Measurements from ENCODE around the gene BUD23. TPM values are rescaled to one million over a fixed set of nuclear protein-coding genes. Genes with fewer than 3 reads are reported as not detected.

Gene BUD23
- total and polyA plus RNA-seq, 9 of the 15 experiments (the other 6 are each of a cell fraction or from before 2014, with no cell fraction given): 79.5 to 270 (median 150) TPM

- TF ChIP-seq ZBTB49 (CRISPR knock-in tag; IDR thresholded peaks at IDR 0.05; ENCODE audit: borderline replicate concordance): no peak
- no peak for TF ChIP-seq SRF (CRISPR knock-in tag; IDR thresholded peaks at IDR 0.05)
- TF ChIP-seq EP300 (IDR thresholded peaks at IDR 0.05; ENCODE audit: low read length): peak; percentile 37; the same call in 1 of the 2 replicates
- TF ChIP-seq ZC3H8 (IDR thresholded peaks at IDR 0.05): no peak
- TF ChIP-seq TCFL5 (CRISPR knock-in tag; conservative IDR thresholded peaks at IDR 0.05): no peak
- no peak for TF ChIP-seq NFRKB (IDR thresholded peaks at IDR 0.05; ENCODE audit: low read depth)
- TF ChIP-seq MEIS2 (IDR thresholded peaks at IDR 0.05; ENCODE audit: partially characterized antibody): peak; percentile 56
- no peak for TF ChIP-seq RBM22 (IDR thresholded peaks at IDR 0.05; ENCODE audit: low read depth, low read length, poor library complexity, severe bottlenecking)
- no peak for TF ChIP-seq FOXP1 (CRISPR knock-in tag; IDR thresholded peaks at IDR 0.05)
- TF ChIP-seq SAP30 (IDR thresholded peaks at IDR 0.05; ENCODE audit: borderline replicate concordance, insufficient read depth, low read depth, low read length, poor library complexity, severe bottlenecking): no peak
- TF ChIP-seq ARID2 (IDR thresholded peaks at IDR 0.05): peak; percentile 22; the same call in 1 of the 2 replicates
- TF ChIP-seq CREB3 (tag; conservative IDR thresholded peaks at IDR 0.05; ENCODE audit: low read depth): no peak
- TF ChIP-seq ZNF436 (CRISPR knock-in tag; IDR thresholded peaks at IDR 0.05): no peak
- TF ChIP-seq, protein P1, sequence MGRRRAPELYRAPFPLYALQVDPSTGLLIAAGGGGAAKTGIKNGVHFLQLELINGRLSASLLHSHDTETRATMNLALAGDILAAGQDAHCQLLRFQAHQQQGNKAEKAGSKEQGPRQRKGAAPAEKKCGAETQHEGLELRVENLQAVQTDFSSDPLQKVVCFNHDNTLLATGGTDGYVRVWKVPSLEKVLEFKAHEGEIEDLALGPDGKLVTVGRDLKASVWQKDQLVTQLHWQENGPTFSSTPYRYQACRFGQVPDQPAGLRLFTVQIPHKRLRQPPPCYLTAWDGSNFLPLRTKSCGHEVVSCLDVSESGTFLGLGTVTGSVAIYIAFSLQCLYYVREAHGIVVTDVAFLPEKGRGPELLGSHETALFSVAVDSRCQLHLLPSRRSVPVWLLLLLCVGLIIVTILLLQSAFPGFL (CRISPR knock-in tag; IDR thresholded peaks at IDR 0.05): no peak
- no peak for TF ChIP-seq CHD1 (IDR thresholded peaks at IDR 0.05; ENCODE audit: low read length)
- TF ChIP-seq TBP (optimal IDR thresholded peaks at IDR 0.05; ENCODE audit: low read depth, low read length): no peak
- TF ChIP-seq ESRRA (IDR thresholded peaks at IDR 0.05; ENCODE audit: borderline replicate concordance, low read depth): peak; percentile 45; the same call in 1 of the 2 replicates
- TF ChIP-seq RCOR1 (IDR thresholded peaks at IDR 0.05; ENCODE audit: borderline replicate concordance in 1 of 2, low read depth in 2 of 2, low read length in 2 of 2): peak; percentile 52 to 87; a peak in 3 of 4 replicates
- no peak for TF ChIP-seq XRCC4 (IDR thresholded peaks at IDR 0.05; ENCODE audit: extremely low read depth, insufficient read depth, insufficient read length)
- TF ChIP-seq POLR3A (IDR thresholded peaks at IDR 0.05; ENCODE audit: borderline replicate concordance, extremely low read depth, insufficient read depth, insufficient read length): no peak
- no peak for TF ChIP-seq IFI16 (CRISPR knock-in tag; IDR thresholded peaks at IDR 0.05)
Observed at GRCh38 chr7:73734619-73735527, 51.5 kb downstream of the BUD23 start (continued).
